CD4-positive, alpha-beta T cell treated with Interleukin-12 subunit alpha and Interleukin-12 subunit beta, for 1 hour (primary cell): ENCODE measurements around the gene WWOX.

Source experiments
- DNase-seq: peaks from one replicate; pipeline ENCODE4 v3.0.0-alpha.2; 2020

WWOX gene

GRCh38 chr16:78754713-78755112 lies 655.3 kb downstream of the WWOX start:
- no peak for DNase-seq

- DNase-seq: no peak
Observed at GRCh38 chr16:78755751-78756661, 656.6 kb downstream of the WWOX start.

- no peak for DNase-seq
Observed at GRCh38 chr16:78759596-78759995, 660.1 kb downstream of the WWOX start.

- DNase-seq: no peak
Observed at GRCh38 chr16:78760611-78761010, 661.2 kb downstream of the WWOX start.

- DNase-seq: no peak
Observed at GRCh38 chr16:78761427-78761826, 662.0 kb downstream of the WWOX start.

- no peak for DNase-seq
Observed at GRCh38 chr16:78762222-78762621, 662.8 kb downstream of the WWOX start.

- DNase-seq: no peak
Observed at GRCh38 chr16:78763821-78764440, 664.5 kb downstream of the WWOX start.

GRCh38 chr16:78764478-78764877 lies 665.0 kb downstream of the WWOX start:
- no peak for DNase-seq

GRCh38 chr16:78768226-78768625 lies 668.8 kb downstream of the WWOX start:
- DNase-seq: no peak

GRCh38 chr16:78768718-78769117 lies 669.3 kb downstream of the WWOX start:
- peak; percentile 48 for DNase-seq

- DNase-seq: peak; percentile 87
Observed at GRCh38 chr16:78770353-78771091, 671.1 kb downstream of the WWOX start.

GRCh38 chr16:78773291-78773702 lies 673.8 kb downstream of the WWOX start:
- no peak for DNase-seq

GRCh38 chr16:78773706-78774105 lies 674.3 kb downstream of the WWOX start:
- no peak for DNase-seq

GRCh38 chr16:78775161-78775561 lies 675.7 kb downstream of the WWOX start:
- no peak for DNase-seq

GRCh38 chr16:78778101-78779004 lies 678.9 kb downstream of the WWOX start:
- DNase-seq: no peak

GRCh38 chr16:78780808-78781207 lies 681.4 kb downstream of the WWOX start:
- DNase-seq: no peak

- no peak for DNase-seq
Observed at GRCh38 chr16:78782572-78782971, 683.1 kb downstream of the WWOX start.

- DNase-seq: no peak
Observed at GRCh38 chr16:78783570-78784079, 684.2 kb downstream of the WWOX start.

- DNase-seq: no peak
Observed at GRCh38 chr16:78784771-78785170, 685.3 kb downstream of the WWOX start.

- no peak for DNase-seq
Observed at GRCh38 chr16:78785218-78785617, 685.8 kb downstream of the WWOX start.

GRCh38 chr16:78786635-78787034 lies 687.2 kb downstream of the WWOX start:
- no peak for DNase-seq

- DNase-seq: no peak
Observed at GRCh38 chr16:78788276-78788675, 688.8 kb downstream of the WWOX start.
